T-helper 2 cell treated with Interferon-gamma antibody and Interleukin-4, amounts not matched to agents 5 μg/mL and 100 μg/mL, for 36 hours (primary cell): Measurements from ENCODE around the gene GNL2.
A peak's percentile ranks its signal among the peaks of the same experiment; 100 is the strongest.
"Not testable (repeated sequence)": the region's sequence is repeated elsewhere in the genome, so short reads cannot be mapped to it uniquely, and the experiment has no call there.

Source experiments
- DNase-seq: peaks from one replicate; pipeline ENCODE4 v3.0.0; 2021; ENCODE audit warnings: low spot score
- H3K27ac Mint-ChIP-seq: one replicate; pipeline ENCODE4 v1.8.0; 2021; ENCODE audit warnings: mild to moderate bottlenecking, mixed read lengths
- H3K27me3 Mint-ChIP-seq: one replicate; pipeline ENCODE4 v1.8.0; 2021; ENCODE audit warnings: low read depth, mixed read lengths
- H3K36me3 Mint-ChIP-seq: one replicate; pipeline ENCODE4 v1.8.0; 2021; ENCODE audit warnings: low read depth, mixed read lengths
- H3K4me1 Mint-ChIP-seq: one replicate; pipeline ENCODE4 v1.8.0; 2021; ENCODE audit warnings: low read depth, mixed read lengths
- H3K4me3 Mint-ChIP-seq: one replicate; pipeline ENCODE4 v1.8.0; 2022; ENCODE audit warnings: mild to moderate bottlenecking, moderate library complexity, mixed read lengths
- H3K9me3 Mint-ChIP-seq: one replicate; pipeline ENCODE4 v1.8.0; 2021; ENCODE audit warnings: mixed read lengths

GNL2 gene

GRCh38 chr1:37533317-37534093 is 62.2 kb downstream of the GNL2 start:
- Mint-ChIP-seq H3K9me3 (no peaks in the 10 kb centered on the region), H3K27ac (no peak overlapping the region), H3K27me3 (no peaks in the 10 kb centered on the region), H3K4me1 (peaks cover 4% of the 10 kb centered on the region), H3K36me3 (peaks cover 29% of the 10 kb centered on the region), H3K4me3 (no peak overlapping the region)
- DNase-seq = no peak

- H3K4me1 Mint-ChIP-seq, H3K4me3 Mint-ChIP-seq, H3K27me3 Mint-ChIP-seq, H3K9me3 Mint-ChIP-seq, H3K27ac Mint-ChIP-seq, DNase-seq: not testable (repeated sequence)
- peaks cover 20% of the 10 kb centered on the region for H3K36me3 Mint-ChIP-seq
Measured at GRCh38 chr1:37532418-37533156, 63.1 kb downstream of the GNL2 start.

- not testable (repeated sequence) for H3K4me3 Mint-ChIP-seq, H3K9me3 Mint-ChIP-seq, H3K36me3 Mint-ChIP-seq, H3K4me1 Mint-ChIP-seq, H3K27me3 Mint-ChIP-seq, H3K27ac Mint-ChIP-seq, DNase-seq
Measured at GRCh38 chr1:37529888-37530287, 65.8 kb downstream of the GNL2 start.

- DNase-seq = no peak
- peak overlapping the region; percentile 79 for H3K4me3 Mint-ChIP-seq
- peaks cover 4% of the 10 kb centered on the region for H3K36me3 Mint-ChIP-seq
- peak overlapping the region; percentile 63 for H3K27ac Mint-ChIP-seq
- no peaks in the 10 kb centered on the region for H3K27me3 Mint-ChIP-seq
- H3K4me1 Mint-ChIP-seq = peaks cover 20% of the 10 kb centered on the region
- H3K9me3 Mint-ChIP-seq = peaks cover 8% of the 10 kb centered on the region
Measured at GRCh38 chr1:37519613-37520012, 76.1 kb downstream of the GNL2 start.

- not testable (repeated sequence) for H3K36me3 Mint-ChIP-seq, H3K9me3 Mint-ChIP-seq, H3K27me3 Mint-ChIP-seq, DNase-seq
- Mint-ChIP-seq H3K27ac (peak overlapping the region; percentile 75), H3K4me3 (peak overlapping the region; percentile 79), H3K4me1 (peaks cover 20% of the 10 kb centered on the region)
Measured at GRCh38 chr1:37518929-37519328, 76.8 kb downstream of the GNL2 start.

GRCh38 chr1:37518241-37518640 is 77.5 kb downstream of the GNL2 start:
- not testable (repeated sequence) for H3K9me3 Mint-ChIP-seq, H3K36me3 Mint-ChIP-seq, H3K4me3 Mint-ChIP-seq, DNase-seq, H3K27me3 Mint-ChIP-seq, H3K27ac Mint-ChIP-seq
- peaks cover 24% of the 10 kb centered on the region for H3K4me1 Mint-ChIP-seq

- DNase-seq = no peak
Measured at GRCh38 chr1:37517569-37517968, 78.2 kb downstream of the GNL2 start.

More at GRCh38 chr1:37517569-37517968, 78.2 kb downstream of the GNL2 start:
- H3K4me3 Mint-ChIP-seq = no peak overlapping the region
- H3K27ac Mint-ChIP-seq = no peak overlapping the region
- peaks cover 7% of the 10 kb centered on the region for H3K36me3 Mint-ChIP-seq
- no peaks in the 10 kb centered on the region for H3K9me3 Mint-ChIP-seq
- peaks cover 28% of the 10 kb centered on the region for H3K4me1 Mint-ChIP-seq
- H3K27me3 Mint-ChIP-seq = no peaks in the 10 kb centered on the region
